A549 (cell line): ENCODE results near the gene GMDS.

Source experiments
- EP300 ChIP-seq, 2 experiments: fragments of >200 bp; sonication (Bioruptor Twin); formaldehyde crosslinking; IDR thresholded peaks; 2 replicates in 1 of 2; 3 replicates in 1 of 2; pipeline ENCODE4 v1.6.1; 2016 to 2017
- HOXB5 ChIP-seq: fragments of 250-450 bp; sonication (Bioruptor Pico); IDR thresholded peaks from 2 replicates; pipeline ENCODE4 v1.5.0; 2020; ENCODE audit warnings: mild to moderate bottlenecking, moderate library complexity
- MAZ ChIP-seq: fragments of 150-350 bp; IDR thresholded peaks from 2 replicates; pipeline ENCODE4 v1.6.1; 2014; ENCODE audit warnings: antibody characterized with exemption, low read depth, low read length, borderline replicate concordance
- PHF8 ChIP-seq: fragments of 200-600 bp; sonication (generic); IDR thresholded peaks from 2 replicates; pipeline ENCODE4 v1.6.1; 2016; ENCODE audit warnings: low read depth, mild to moderate bottlenecking, antibody characterized with exemption, moderate library complexity, borderline replicate concordance
- POLR2A ChIP-seq: IDR thresholded peaks from 2 replicates; pipeline ENCODE4 v1.6.1; 2012; ENCODE audit warnings: mild to moderate bottlenecking, low read length
- RAD21 ChIP-seq, 2 experiments: fragments of >200 bp in 1 of 2; sonication (Bioruptor Twin) in 1 of 2; formaldehyde crosslinking in 1 of 2; IDR thresholded peaks in 1 of 2; conservative IDR thresholded peaks in 1 of 2; 2 replicates in 1 of 2; 3 replicates in 1 of 2; pipeline ENCODE4 v1.6.1; 2012 to 2018; ENCODE audit warnings: inconsistent platforms in 1 of 2
- REST ChIP-seq: fragments of 200-600 bp; sonication (generic); IDR thresholded peaks from 2 replicates; pipeline ENCODE4 v1.6.1; 2016; ENCODE audit warnings: antibody characterized with exemption, mild to moderate bottlenecking, moderate library complexity
- RFX5 ChIP-seq: fragments of 450-650 bp; IDR thresholded peaks from 2 replicates; pipeline ENCODE4 v1.7.1; 2014; ENCODE audit warnings: antibody characterized with exemption, mild to moderate bottlenecking, moderate library complexity
- TF ChIP-seq, protein P1 (sequence below): fragments of >200 bp; sonication (Bioruptor Twin); formaldehyde crosslinking; IDR thresholded peaks from 3 replicates; pipeline ENCODE4 v1.5.1; 2016

DNA sequence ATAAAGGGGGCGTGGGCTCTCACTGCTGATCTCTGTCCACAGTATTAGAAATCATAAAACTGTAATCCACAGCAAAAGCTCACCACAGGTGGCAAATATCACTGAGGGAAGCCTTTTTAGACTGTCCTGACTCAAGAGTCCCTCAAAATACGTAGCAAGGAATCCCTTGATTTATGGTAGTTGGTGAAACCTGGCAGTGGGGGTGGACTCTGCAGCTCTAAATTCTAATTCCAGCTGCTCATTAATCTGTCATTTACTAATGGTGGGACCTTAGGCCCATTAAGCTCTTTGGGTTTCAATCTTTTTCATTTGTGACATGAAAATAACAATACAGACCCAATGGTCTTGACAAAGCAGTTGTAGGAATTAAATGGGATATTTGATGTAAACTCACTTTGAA is 32.3 kb downstream of the GMDS start:
- no peak for TF ChIP-seq EP300 (IDR thresholded peaks at IDR 0.05)
- no peak for TF ChIP-seq REST
- no peak for TF ChIP-seq MAZ
- no peak for TF ChIP-seq RFX5
- no peak for TF ChIP-seq RAD21 (conservative IDR thresholded peaks at IDR 0.05 in 1 of 2, IDR thresholded peaks at IDR 0.05 in 1 of 2)
- TF ChIP-seq HOXB5 (CRISPR knock-in tag): no peak
- TF ChIP-seq, protein P1, sequence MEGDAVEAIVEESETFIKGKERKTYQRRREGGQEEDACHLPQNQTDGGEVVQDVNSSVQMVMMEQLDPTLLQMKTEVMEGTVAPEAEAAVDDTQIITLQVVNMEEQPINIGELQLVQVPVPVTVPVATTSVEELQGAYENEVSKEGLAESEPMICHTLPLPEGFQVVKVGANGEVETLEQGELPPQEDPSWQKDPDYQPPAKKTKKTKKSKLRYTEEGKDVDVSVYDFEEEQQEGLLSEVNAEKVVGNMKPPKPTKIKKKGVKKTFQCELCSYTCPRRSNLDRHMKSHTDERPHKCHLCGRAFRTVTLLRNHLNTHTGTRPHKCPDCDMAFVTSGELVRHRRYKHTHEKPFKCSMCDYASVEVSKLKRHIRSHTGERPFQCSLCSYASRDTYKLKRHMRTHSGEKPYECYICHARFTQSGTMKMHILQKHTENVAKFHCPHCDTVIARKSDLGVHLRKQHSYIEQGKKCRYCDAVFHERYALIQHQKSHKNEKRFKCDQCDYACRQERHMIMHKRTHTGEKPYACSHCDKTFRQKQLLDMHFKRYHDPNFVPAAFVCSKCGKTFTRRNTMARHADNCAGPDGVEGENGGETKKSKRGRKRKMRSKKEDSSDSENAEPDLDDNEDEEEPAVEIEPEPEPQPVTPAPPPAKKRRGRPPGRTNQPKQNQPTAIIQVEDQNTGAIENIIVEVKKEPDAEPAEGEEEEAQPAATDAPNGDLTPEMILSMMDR: no peak
- TF ChIP-seq PHF8: no peak
- no peak for TF ChIP-seq POLR2A
